Epithelial cell of proximal tubule (primary cell): ENCODE results near the gene CSTPP1. TPM values are rescaled to one million over a fixed set of nuclear protein-coding genes. Genes with fewer than 3 reads are reported as not detected.
A peak's percentile ranks its signal among the peaks of the same experiment; 100 is the strongest.

Experiments
- DNase-seq: peaks from one replicate; pipeline ENCODE4 v3.0.0-alpha.2; 2011; ENCODE audit warnings: low read depth
- H3K4me3 ChIP-seq: 2 replicates; pipeline ENCODE4 v1.5.1; 2011; ENCODE audit warnings: low read depth, mild to moderate bottlenecking, low read length
- CTCF ChIP-seq: conservative IDR thresholded peaks from 2 replicates; pipeline ENCODE4 v1.5.1; 2012; ENCODE audit warnings: low read depth, mild to moderate bottlenecking, low read length
- total RNA-seq: library from RNA; depleted of rRNA; stranded (reverse); fragments of >200 nt; gene quantifications from 2 replicates; pipeline ENCODE4 v1.2.3, GENCODE V29; 2015

Gene CSTPP1
- total RNA-seq, 1 donor from 2014 or later: 39.8 TPM

GRCh38 chr11:47179655-47179991 is 243.1 kb downstream of the CSTPP1 start:
- TF ChIP-seq CTCF: peak; percentile 77
- no peak for DNase-seq

GRCh38 chr11:47180006-47180787 is 243.6 kb downstream of the CSTPP1 start:
- no peak overlapping the region for H3K4me3 ChIP-seq
- no peak for DNase-seq
- no peak for TF ChIP-seq CTCF

More at GRCh38 chr11:47179655-47179991, 243.1 kb downstream of the CSTPP1 start:
- no peak overlapping the region for H3K4me3 ChIP-seq

- TF ChIP-seq CTCF: no peak
- DNase-seq: no peak
- H3K4me3 ChIP-seq: no peak overlapping the region
These were observed 244.7 kb downstream of the CSTPP1 start for GRCh38 chr11:47181271-47181670.

- no peak for TF ChIP-seq CTCF
- H3K4me3 ChIP-seq: no peak overlapping the region
- no peak for DNase-seq
These were observed 245.8 kb downstream of the CSTPP1 start for GRCh38 chr11:47182380-47182779.

- no peak for TF ChIP-seq CTCF
- H3K4me3 ChIP-seq: no peak overlapping the region
- DNase-seq: no peak
These were observed 246.7 kb downstream of the CSTPP1 start for GRCh38 chr11:47183031-47183856.

- H3K4me3 ChIP-seq: no peak overlapping the region
- TF ChIP-seq CTCF: no peak
- DNase-seq: no peak
These were observed 247.4 kb downstream of the CSTPP1 start for GRCh38 chr11:47183969-47184368.
